A549 (cell line): ENCODE data around the gene HOXB5.

Experiments
- CHD2 ChIP-seq: fragments of 150-350 bp; IDR thresholded peaks from 2 replicates; pipeline ENCODE4 v1.6.1; 2014; ENCODE audit warnings: low read length; ENCODE audit not compliant: partially characterized antibody
- FOSL2 ChIP-seq, 2 experiments: fragments of 450-650 bp in 1 of 2; fragments of >200 bp in 1 of 2; sonication (Bioruptor Twin) in 1 of 2; formaldehyde crosslinking; IDR thresholded peaks; 2 replicates each; pipeline versions ENCODE4 v1.5.0 to v1.6.1; 2016 to 2020; ENCODE audit warnings: mild to moderate bottlenecking in 1 of 2, moderate library complexity in 1 of 2
- KDM5A ChIP-seq: fragments of 200-600 bp; sonication (generic); IDR thresholded peaks from 2 replicates; pipeline ENCODE4 v1.6.1; 2016; ENCODE audit warnings: antibody characterized with exemption, mild to moderate bottlenecking
- NR3C1 ChIP-seq: fragments of >200 bp; sonication (Bioruptor Twin); formaldehyde crosslinking; IDR thresholded peaks from 3 replicates; pipeline ENCODE4 v1.6.1; 2017
- POLR2A ChIP-seq: IDR thresholded peaks from 2 replicates; pipeline ENCODE4 v1.6.1; 2012; ENCODE audit warnings: mild to moderate bottlenecking, low read length
- RAD21 ChIP-seq, 2 experiments: fragments of >200 bp in 1 of 2; sonication (Bioruptor Twin) in 1 of 2; formaldehyde crosslinking in 1 of 2; IDR thresholded peaks in 1 of 2; conservative IDR thresholded peaks in 1 of 2; 2 replicates in 1 of 2; 3 replicates in 1 of 2; pipeline ENCODE4 v1.6.1; 2012 to 2018; ENCODE audit warnings: inconsistent platforms in 1 of 2
- SREBF2 ChIP-seq: fragments of 450-650 bp; IDR thresholded peaks from 2 replicates; pipeline ENCODE4 v1.6.1; 2014; ENCODE audit warnings: mild to moderate bottlenecking, moderate library complexity
- ZNF302 ChIP-seq: fragments of 250-450 bp; sonication (Bioruptor Pico); IDR thresholded peaks from 2 replicates; pipeline ENCODE4 v1.9.0; 2021; ENCODE audit warnings: inconsistent platforms, mild to moderate bottlenecking, moderate library complexity
- ZSCAN20 ChIP-seq: fragments of 250-450 bp; sonication (Bioruptor Pico); IDR thresholded peaks from 2 replicates; pipeline ENCODE4 v1.8.0; 2022; ENCODE audit warnings: mild to moderate bottlenecking, moderate library complexity
- TF ChIP-seq, protein P1 (sequence below): fragments of 200-600 bp; sonication (generic); IDR thresholded peaks from 2 replicates; pipeline ENCODE4 v1.6.1; 2016; ENCODE audit warnings: antibody characterized with exemption, mild to moderate bottlenecking, moderate library complexity
- TF ChIP-seq, protein P2 (sequence below): fragments of 150-350 bp; IDR thresholded peaks from 2 replicates; pipeline ENCODE4 v1.6.1; 2014; ENCODE audit warnings: low read depth, mild to moderate bottlenecking, low read length
- TF ChIP-seq, protein P3 (sequence below): fragments of >200 bp; sonication (Bioruptor Twin); formaldehyde crosslinking; IDR thresholded peaks from 3 replicates; pipeline ENCODE4 v1.5.1; 2016
- TF ChIP-seq, protein P4 (sequence below): fragments of 450-650 bp; IDR thresholded peaks from 2 replicates; pipeline ENCODE4 v1.6.1; 2014; ENCODE audit warnings: antibody characterized with exemption
- TF ChIP-seq, protein P5 (sequence below): IDR thresholded peaks from 2 replicates; pipeline ENCODE4 v1.6.1; 2012; ENCODE audit warnings: low read depth, borderline replicate concordance

DNA sequence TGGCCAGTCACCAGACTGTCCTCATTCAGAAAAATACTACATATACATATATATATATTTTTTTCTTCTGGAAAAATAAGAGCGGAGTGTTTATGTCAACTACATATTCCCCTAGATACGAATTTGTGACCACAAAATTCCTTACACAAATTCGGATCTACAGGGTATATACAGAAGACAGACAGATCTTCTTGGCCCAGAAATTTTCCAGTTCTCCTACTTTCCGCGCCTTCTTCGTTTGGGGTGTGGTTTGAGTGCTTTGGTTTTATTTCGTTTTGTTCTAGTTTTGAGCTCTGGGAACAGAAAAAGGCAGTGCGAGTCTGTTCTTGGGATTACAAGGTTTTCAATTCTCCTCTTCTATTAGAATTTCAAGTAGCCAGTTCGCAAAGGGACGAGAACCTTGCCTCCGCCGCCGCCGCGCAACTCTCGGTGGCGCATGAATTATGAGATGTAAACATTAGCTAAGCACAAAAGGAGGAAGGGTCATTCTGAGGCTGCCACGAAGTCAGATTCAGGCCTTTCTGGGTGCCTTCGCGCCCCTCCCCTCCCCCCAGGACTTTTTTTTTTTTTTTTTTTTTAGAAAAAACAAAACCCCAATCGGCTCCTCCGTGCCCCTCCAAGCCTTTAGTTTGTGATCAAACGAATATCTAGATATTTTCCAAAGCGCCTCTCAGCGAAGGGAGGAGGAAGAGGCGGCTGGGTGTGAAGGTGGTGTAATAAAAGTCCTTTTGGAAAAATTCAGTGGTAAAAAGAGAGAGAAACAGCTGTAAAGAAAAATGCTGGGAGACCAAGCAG is 13.6 kb downstream of the HOXB5 start:
- TF ChIP-seq, protein P1, sequence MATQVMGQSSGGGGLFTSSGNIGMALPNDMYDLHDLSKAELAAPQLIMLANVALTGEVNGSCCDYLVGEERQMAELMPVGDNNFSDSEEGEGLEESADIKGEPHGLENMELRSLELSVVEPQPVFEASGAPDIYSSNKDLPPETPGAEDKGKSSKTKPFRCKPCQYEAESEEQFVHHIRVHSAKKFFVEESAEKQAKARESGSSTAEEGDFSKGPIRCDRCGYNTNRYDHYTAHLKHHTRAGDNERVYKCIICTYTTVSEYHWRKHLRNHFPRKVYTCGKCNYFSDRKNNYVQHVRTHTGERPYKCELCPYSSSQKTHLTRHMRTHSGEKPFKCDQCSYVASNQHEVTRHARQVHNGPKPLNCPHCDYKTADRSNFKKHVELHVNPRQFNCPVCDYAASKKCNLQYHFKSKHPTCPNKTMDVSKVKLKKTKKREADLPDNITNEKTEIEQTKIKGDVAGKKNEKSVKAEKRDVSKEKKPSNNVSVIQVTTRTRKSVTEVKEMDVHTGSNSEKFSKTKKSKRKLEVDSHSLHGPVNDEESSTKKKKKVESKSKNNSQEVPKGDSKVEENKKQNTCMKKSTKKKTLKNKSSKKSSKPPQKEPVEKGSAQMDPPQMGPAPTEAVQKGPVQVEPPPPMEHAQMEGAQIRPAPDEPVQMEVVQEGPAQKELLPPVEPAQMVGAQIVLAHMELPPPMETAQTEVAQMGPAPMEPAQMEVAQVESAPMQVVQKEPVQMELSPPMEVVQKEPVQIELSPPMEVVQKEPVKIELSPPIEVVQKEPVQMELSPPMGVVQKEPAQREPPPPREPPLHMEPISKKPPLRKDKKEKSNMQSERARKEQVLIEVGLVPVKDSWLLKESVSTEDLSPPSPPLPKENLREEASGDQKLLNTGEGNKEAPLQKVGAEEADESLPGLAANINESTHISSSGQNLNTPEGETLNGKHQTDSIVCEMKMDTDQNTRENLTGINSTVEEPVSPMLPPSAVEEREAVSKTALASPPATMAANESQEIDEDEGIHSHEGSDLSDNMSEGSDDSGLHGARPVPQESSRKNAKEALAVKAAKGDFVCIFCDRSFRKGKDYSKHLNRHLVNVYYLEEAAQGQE: no peak
- TF ChIP-seq, protein P2, sequence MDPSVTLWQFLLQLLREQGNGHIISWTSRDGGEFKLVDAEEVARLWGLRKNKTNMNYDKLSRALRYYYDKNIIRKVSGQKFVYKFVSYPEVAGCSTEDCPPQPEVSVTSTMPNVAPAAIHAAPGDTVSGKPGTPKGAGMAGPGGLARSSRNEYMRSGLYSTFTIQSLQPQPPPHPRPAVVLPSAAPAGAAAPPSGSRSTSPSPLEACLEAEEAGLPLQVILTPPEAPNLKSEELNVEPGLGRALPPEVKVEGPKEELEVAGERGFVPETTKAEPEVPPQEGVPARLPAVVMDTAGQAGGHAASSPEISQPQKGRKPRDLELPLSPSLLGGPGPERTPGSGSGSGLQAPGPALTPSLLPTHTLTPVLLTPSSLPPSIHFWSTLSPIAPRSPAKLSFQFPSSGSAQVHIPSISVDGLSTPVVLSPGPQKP: no peak
- TF ChIP-seq, protein P3, sequence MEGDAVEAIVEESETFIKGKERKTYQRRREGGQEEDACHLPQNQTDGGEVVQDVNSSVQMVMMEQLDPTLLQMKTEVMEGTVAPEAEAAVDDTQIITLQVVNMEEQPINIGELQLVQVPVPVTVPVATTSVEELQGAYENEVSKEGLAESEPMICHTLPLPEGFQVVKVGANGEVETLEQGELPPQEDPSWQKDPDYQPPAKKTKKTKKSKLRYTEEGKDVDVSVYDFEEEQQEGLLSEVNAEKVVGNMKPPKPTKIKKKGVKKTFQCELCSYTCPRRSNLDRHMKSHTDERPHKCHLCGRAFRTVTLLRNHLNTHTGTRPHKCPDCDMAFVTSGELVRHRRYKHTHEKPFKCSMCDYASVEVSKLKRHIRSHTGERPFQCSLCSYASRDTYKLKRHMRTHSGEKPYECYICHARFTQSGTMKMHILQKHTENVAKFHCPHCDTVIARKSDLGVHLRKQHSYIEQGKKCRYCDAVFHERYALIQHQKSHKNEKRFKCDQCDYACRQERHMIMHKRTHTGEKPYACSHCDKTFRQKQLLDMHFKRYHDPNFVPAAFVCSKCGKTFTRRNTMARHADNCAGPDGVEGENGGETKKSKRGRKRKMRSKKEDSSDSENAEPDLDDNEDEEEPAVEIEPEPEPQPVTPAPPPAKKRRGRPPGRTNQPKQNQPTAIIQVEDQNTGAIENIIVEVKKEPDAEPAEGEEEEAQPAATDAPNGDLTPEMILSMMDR: no peak
- no peak for TF ChIP-seq KDM5A
- TF ChIP-seq, protein P4, sequence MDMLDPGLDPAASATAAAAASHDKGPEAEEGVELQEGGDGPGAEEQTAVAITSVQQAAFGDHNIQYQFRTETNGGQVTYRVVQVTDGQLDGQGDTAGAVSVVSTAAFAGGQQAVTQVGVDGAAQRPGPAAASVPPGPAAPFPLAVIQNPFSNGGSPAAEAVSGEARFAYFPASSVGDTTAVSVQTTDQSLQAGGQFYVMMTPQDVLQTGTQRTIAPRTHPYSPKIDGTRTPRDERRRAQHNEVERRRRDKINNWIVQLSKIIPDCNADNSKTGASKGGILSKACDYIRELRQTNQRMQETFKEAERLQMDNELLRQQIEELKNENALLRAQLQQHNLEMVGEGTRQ: no peak
- no peak for TF ChIP-seq FOSL2 (IDR thresholded peaks at IDR 0.05)
- no peak for TF ChIP-seq FOSL2 (CRISPR knock-in tag; IDR thresholded peaks at IDR 0.05)
- TF ChIP-seq, protein P5, sequence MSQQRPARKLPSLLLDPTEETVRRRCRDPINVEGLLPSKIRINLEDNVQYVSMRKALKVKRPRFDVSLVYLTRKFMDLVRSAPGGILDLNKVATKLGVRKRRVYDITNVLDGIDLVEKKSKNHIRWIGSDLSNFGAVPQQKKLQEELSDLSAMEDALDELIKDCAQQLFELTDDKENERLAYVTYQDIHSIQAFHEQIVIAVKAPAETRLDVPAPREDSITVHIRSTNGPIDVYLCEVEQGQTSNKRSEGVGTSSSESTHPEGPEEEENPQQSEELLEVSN: no peak
- no peak for TF ChIP-seq NR3C1
- TF ChIP-seq ZSCAN20 (CRISPR knock-in tag): no peak
- no peak for TF ChIP-seq CHD2
- no peak for TF ChIP-seq RAD21 (conservative IDR thresholded peaks at IDR 0.05 in 1 of 2, IDR thresholded peaks at IDR 0.05 in 1 of 2)
- no peak for TF ChIP-seq SREBF2
- TF ChIP-seq POLR2A: no peak
- no peak for TF ChIP-seq ZNF302 (CRISPR knock-in tag)
